ENCODE data around the gene CLEC10A.
"Not testable (repeated sequence)": the region's sequence is repeated elsewhere in the genome, so short reads cannot be mapped to it uniquely, and the experiment has no call there.

CLEC10A gene

DNA sequence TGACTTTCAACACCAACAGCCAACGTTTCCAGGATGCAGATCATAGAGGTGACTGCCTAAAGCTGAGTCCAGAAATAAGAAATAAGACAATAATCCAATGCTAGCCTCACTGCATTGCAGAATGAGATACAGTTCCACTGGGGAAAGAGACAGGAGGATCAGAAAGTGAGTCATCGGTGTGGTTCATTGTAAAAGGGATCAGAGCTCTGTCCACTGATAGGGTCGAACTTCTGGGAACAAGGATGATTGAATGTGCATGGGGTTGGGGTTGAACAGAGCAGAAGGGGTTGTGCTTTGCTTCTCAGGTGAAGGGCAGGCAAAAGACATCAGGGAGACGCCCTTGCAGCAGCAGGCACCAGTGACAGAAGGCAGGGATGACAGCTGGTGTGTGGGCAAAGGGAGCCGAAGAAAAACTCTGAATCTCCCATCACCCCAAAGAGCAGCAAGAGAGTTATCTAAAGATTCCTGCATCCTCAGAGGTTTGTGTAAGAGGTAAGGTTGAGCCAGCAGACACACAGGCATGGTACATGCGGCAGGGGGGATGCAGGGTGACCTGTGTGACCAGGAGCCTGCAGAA is 16.4 kb downstream of the CLEC10A start:
- TF ChIP-seq SNAI2 (CRISPR knock-in tag; IDR thresholded peaks at IDR 0.05) = no peak
- no peak for ATAC-seq

DNA sequence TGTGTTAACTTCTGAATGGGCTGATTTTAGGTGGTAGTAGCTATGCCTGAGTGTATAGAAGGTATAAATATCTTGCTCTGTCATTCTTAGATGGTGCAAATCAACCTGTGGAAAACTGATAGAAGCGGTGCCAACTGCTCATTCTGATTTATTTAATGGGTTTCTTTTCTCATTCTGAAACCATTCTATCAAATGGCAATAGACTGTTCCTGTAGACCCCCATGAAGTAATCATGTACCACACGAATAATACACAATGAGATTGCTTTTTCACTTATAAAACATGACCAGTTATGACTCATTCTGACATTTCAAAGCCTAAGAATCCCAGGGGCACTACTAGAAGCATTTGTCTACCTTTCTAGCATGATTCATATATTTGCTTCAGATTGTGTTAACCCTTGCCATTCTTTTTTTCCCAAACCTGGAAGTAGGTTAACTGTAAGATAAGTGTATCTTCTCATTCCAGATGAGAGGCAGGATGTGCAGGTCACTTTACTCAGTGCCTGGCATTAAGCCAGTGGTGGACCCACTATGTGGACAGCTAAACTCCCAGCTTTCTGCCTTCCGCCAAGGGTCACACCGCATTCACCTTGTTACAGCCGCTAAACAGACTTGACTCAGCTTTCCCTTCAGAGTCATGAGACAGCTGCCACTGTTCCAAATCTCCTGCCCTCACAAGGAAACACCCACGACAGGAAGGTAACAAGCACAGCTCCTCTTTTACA is 19.7 kb downstream of the CLEC10A start:
- no peak; the same call in 2 of the 3 replicates for ATAC-seq

DNA sequence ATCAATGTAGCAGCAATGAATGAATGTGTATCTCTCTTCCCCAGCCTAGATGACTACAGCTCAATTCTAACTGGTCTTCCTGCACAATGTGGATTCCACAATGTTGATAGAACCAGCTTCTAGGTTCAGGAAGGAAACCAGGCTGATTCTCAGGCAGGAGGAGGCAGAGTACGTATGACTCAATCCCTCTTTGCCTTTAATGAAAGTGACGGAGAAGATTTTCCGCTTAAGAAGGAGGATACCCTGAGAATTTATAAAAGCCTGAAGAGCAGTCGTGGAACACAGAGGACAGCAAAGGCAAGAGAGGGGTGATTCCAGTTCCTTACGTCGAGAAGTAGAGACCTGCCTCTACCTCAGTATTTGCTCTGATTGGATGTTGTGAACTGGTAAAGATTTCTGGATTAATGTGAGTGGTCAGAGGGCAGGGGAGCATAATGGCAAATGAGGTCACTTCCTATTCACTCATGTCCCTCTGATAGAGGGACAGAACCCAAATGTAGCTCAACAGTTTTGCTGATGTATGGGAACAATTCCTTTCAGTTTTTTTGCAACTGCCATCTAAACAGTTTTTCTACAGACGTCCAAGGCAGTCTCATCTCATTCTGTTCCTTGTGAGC is 21.1 kb downstream of the CLEC10A start:
- TF ChIP-seq ARNTL (CRISPR knock-in tag; IDR thresholded peaks at IDR 0.05; ENCODE audit: borderline replicate concordance, low read depth) = no peak
- TF ChIP-seq ISL1 (CRISPR knock-in tag; IDR thresholded peaks at IDR 0.05) = no peak
- TF ChIP-seq, protein P1, sequence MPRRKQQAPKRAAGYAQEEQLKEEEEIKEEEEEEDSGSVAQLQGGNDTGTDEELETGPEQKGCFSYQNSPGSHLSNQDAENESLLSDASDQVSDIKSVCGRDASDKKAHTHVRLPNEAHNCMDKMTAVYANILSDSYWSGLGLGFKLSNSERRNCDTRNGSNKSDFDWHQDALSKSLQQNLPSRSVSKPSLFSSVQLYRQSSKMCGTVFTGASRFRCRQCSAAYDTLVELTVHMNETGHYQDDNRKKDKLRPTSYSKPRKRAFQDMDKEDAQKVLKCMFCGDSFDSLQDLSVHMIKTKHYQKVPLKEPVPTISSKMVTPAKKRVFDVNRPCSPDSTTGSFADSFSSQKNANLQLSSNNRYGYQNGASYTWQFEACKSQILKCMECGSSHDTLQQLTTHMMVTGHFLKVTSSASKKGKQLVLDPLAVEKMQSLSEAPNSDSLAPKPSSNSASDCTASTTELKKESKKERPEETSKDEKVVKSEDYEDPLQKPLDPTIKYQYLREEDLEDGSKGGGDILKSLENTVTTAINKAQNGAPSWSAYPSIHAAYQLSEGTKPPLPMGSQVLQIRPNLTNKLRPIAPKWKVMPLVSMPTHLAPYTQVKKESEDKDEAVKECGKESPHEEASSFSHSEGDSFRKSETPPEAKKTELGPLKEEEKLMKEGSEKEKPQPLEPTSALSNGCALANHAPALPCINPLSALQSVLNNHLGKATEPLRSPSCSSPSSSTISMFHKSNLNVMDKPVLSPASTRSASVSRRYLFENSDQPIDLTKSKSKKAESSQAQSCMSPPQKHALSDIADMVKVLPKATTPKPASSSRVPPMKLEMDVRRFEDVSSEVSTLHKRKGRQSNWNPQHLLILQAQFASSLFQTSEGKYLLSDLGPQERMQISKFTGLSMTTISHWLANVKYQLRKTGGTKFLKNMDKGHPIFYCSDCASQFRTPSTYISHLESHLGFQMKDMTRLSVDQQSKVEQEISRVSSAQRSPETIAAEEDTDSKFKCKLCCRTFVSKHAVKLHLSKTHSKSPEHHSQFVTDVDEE (CRISPR knock-in tag; IDR thresholded peaks at IDR 0.05) = no peak
- TF ChIP-seq CSDC2 (CRISPR knock-in tag; IDR thresholded peaks at IDR 0.05) = no peak
- TF ChIP-seq OSR1 (CRISPR knock-in tag; IDR thresholded peaks at IDR 0.05) = no peak
- TF ChIP-seq, protein P2, sequence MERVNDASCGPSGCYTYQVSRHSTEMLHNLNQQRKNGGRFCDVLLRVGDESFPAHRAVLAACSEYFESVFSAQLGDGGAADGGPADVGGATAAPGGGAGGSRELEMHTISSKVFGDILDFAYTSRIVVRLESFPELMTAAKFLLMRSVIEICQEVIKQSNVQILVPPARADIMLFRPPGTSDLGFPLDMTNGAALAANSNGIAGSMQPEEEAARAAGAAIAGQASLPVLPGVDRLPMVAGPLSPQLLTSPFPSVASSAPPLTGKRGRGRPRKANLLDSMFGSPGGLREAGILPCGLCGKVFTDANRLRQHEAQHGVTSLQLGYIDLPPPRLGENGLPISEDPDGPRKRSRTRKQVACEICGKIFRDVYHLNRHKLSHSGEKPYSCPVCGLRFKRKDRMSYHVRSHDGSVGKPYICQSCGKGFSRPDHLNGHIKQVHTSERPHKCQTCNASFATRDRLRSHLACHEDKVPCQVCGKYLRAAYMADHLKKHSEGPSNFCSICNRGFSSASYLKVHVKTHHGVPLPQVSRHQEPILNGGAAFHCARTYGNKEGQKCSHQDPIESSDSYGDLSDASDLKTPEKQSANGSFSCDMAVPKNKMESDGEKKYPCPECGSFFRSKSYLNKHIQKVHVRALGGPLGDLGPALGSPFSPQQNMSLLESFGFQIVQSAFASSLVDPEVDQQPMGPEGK (CRISPR knock-in tag; IDR thresholded peaks at IDR 0.05; ENCODE audit: borderline replicate concordance) = no peak
- no peak for TF ChIP-seq TOX (CRISPR knock-in tag; IDR thresholded peaks at IDR 0.05; ENCODE audit: borderline replicate concordance)
- TF ChIP-seq SNAI2 (CRISPR knock-in tag; IDR thresholded peaks at IDR 0.05) = no peak
- TF ChIP-seq RARB (CRISPR knock-in tag; IDR thresholded peaks at IDR 0.05) = no peak
- no peak for TF ChIP-seq ESRRG (CRISPR knock-in tag; IDR thresholded peaks at IDR 0.05)
- TF ChIP-seq ZNF8 (CRISPR knock-in tag; IDR thresholded peaks at IDR 0.05) = no peak
- no peak for TF ChIP-seq ZNF565 (CRISPR knock-in tag; conservative IDR thresholded peaks at IDR 0.05; ENCODE audit: low read depth)
- no peak for TF ChIP-seq GLIS3 (CRISPR knock-in tag; IDR thresholded peaks at IDR 0.05)
- no peak for TF ChIP-seq BACH2 (CRISPR knock-in tag; IDR thresholded peaks at IDR 0.05; ENCODE audit: borderline replicate concordance)
- TF ChIP-seq ZC3H10 (CRISPR knock-in tag; IDR thresholded peaks at IDR 0.05) = no peak
- no peak for TF ChIP-seq ZNF70 (CRISPR knock-in tag; IDR thresholded peaks at IDR 0.05)
- TF ChIP-seq, protein P3, sequence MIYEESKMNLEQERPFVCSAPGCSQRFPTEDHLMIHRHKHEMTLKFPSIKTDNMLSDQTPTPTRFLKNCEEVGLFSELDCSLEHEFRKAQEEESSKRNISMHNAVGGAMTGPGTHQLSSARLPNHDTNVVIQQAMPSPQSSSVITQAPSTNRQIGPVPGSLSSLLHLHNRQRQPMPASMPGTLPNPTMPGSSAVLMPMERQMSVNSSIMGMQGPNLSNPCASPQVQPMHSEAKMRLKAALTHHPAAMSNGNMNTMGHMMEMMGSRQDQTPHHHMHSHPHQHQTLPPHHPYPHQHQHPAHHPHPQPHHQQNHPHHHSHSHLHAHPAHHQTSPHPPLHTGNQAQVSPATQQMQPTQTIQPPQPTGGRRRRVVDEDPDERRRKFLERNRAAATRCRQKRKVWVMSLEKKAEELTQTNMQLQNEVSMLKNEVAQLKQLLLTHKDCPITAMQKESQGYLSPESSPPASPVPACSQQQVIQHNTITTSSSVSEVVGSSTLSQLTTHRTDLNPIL (CRISPR knock-in tag; IDR thresholded peaks at IDR 0.05; ENCODE audit: low read depth) = no peak
- no peak for ATAC-seq

More for the DNA sequence above, 19.7 kb downstream of the CLEC10A start:
- TF ChIP-seq, protein P4, sequence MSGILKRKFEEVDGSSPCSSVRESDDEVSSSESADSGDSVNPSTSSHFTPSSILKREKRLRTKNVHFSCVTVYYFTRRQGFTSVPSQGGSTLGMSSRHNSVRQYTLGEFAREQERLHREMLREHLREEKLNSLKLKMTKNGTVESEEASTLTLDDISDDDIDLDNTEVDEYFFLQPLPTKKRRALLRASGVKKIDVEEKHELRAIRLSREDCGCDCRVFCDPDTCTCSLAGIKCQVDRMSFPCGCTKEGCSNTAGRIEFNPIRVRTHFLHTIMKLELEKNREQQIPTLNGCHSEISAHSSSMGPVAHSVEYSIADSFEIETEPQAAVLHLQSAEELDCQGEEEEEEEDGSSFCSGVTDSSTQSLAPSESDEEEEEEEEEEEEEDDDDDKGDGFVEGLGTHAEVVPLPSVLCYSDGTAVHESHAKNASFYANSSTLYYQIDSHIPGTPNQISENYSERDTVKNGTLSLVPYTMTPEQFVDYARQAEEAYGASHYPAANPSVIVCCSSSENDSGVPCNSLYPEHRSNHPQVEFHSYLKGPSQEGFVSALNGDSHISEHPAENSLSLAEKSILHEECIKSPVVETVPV (CRISPR knock-in tag; IDR thresholded peaks at IDR 0.05) = no peak
- TF ChIP-seq OSR1 (CRISPR knock-in tag; IDR thresholded peaks at IDR 0.05) = no peak
- no peak for TF ChIP-seq ZFP3 (CRISPR knock-in tag; IDR thresholded peaks at IDR 0.05)
- TF ChIP-seq ZNF8 (CRISPR knock-in tag; IDR thresholded peaks at IDR 0.05) = no peak
- TF ChIP-seq ISL1 (CRISPR knock-in tag; IDR thresholded peaks at IDR 0.05) = no peak

DNA sequence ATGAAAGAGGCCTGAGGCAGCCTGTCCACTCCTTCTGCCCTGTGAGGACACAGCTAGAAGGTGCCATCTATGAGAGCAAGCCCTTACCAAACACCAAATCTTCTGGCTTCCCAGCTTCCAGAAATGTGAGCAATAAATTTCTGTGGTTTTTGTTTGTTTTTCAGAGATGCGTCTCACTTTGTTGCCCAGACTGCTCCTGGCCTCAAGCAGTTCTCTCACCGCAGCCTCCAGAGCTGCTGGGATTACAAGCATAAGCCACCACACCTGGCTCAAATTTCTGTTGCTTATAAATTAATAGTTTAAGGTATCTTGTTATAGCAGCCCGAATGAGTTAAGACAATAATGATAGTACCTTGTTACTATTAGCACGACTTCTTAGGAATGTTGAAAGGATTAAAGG is 23.7 kb downstream of the CLEC10A start:
- no peak for ATAC-seq
- TF ChIP-seq ZFP3 (CRISPR knock-in tag; IDR thresholded peaks at IDR 0.05) (no peak), SNAI2 (CRISPR knock-in tag; IDR thresholded peaks at IDR 0.05) (no peak), ESRRG (CRISPR knock-in tag; IDR thresholded peaks at IDR 0.05) (no peak), RARB (CRISPR knock-in tag; IDR thresholded peaks at IDR 0.05) (no peak), TCF4 (CRISPR knock-in tag; IDR thresholded peaks at IDR 0.05; ENCODE audit: borderline replicate concordance) (no peak), ARNTL (CRISPR knock-in tag; IDR thresholded peaks at IDR 0.05; ENCODE audit: borderline replicate concordance, low read depth) (no peak)
- TF ChIP-seq, protein P5, sequence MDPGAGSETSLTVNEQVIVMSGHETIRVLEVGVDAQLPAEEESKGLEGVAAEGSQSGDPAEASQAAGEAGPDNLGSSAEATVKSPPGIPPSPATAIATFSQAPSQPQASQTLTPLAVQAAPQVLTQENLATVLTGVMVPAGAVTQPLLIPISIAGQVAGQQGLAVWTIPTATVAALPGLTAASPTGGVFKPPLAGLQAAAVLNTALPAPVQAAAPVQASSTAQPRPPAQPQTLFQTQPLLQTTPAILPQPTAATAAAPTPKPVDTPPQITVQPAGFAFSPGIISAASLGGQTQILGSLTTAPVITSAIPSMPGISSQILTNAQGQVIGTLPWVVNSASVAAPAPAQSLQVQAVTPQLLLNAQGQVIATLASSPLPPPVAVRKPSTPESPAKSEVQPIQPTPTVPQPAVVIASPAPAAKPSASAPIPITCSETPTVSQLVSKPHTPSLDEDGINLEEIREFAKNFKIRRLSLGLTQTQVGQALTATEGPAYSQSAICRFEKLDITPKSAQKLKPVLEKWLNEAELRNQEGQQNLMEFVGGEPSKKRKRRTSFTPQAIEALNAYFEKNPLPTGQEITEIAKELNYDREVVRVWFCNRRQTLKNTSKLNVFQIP (CRISPR knock-in tag; IDR thresholded peaks at IDR 0.05; ENCODE audit: borderline replicate concordance, low read depth) = no peak

DNA sequence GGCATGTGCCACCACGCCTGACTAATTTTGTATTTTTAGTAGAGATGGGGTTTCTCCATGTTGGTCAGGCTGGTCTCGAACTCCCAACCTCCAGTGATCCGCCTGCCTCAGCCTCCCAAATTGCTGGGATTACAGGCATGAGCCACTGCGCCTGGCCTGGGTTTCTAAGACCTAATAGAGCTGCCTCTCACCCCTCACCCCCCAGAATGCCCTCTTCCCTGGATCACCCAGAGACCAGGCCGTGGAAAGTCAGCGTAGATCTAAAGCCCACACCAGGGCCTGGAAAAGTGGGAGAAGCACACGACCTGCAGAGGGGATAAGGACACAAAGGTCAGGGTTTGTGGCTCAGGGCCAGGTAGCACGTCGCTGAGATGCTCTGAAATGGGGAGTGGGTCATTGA is 29.5 kb downstream of the CLEC10A start:
- ATAC-seq = not testable (repeated sequence)

Data from SK-N-SH treated with all-trans-retinoic acid at 6 μM for 48 hours (cell line).